ENCODE measurements around the gene UBD. TPM values are rescaled to one million over a fixed set of nuclear protein-coding genes. Genes with fewer than 3 reads are reported as not detected.

UBD gene
- total RNA-seq, 1 experiment from 2014 or later, result not detected

- Histone ChIP-seq H3K27ac (ENCODE audit: low read depth, low read length) (no peak overlapping the region), H2AFZ (ENCODE audit: low read depth, low read length, poor library complexity, severe bottlenecking) (no peak overlapping the region), H3K9me2 (ENCODE audit: insufficient read depth) (no peaks in the 10 kb centered on the region), H3K4me3 (replicated peaks in 1 of 2; ENCODE audit: low read depth in 1 of 2, low read length in 2 of 2) (no peak overlapping the region), H3K79me2 (ENCODE audit: insufficient read depth, low read length) (no peaks in the 10 kb centered on the region), H3K9me3 (ENCODE audit: control insufficient read depth in 1 of 2, insufficient read depth in 1 of 2, low read depth in 1 of 2, low read length in 2 of 2) (no peaks in the 10 kb centered on the region), H4K20me1 (ENCODE audit: insufficient read depth) (no peaks in the 10 kb centered on the region), H3K36me3 (ENCODE audit: control insufficient read depth in 1 of 2, insufficient read depth in 2 of 2, low read length in 2 of 2) (peaks cover 11 to 57% of the 10 kb centered on the region in 2 experiments; a peak in 3 of 4 replicates), H3K27me3 (ENCODE audit: insufficient read depth, low read length) (no peaks in the 10 kb centered on the region), H3K4me1 (ENCODE audit: control insufficient read depth in 1 of 2, insufficient read depth in 2 of 2, low read length in 2 of 2) (no peaks in the 10 kb centered on the region), H3K4me2 (ENCODE audit: low read length) (no peak overlapping the region), H3K9ac (ENCODE audit: low read length) (no peak overlapping the region)
- intact Hi-C loops (cut with micrococcal nuclease), result no loop called here
- ChIA-PET POLR2A (no interaction called here), CTCF (no interaction called here), RAD21 (ENCODE audit: low non-redundant PET in 1 of 2, low total read pairs in 2 of 2, uncharacterized antibody in 2 of 2, unreplicated experiment in 2 of 2) (no interaction called here)
- TF ChIP-seq MAX (IDR thresholded peaks at IDR 0.05) (no peak), ATF3 (IDR thresholded peaks at IDR 0.05) (no peak), TCF7L2 (IDR thresholded peaks at IDR 0.05; ENCODE audit: borderline replicate concordance, extremely low read depth, insufficient read depth, insufficient read length) (no peak), CTCF (IDR thresholded peaks at IDR 0.05 in 2 of 3, conservative IDR thresholded peaks at IDR 0.05 in 1 of 3; ENCODE audit: borderline replicate concordance in 1 of 3, insufficient read depth in 1 of 3, low read depth in 2 of 3, low read length in 2 of 3) (no peak), POLR2AphosphoS5 (IDR thresholded peaks at IDR 0.05; ENCODE audit: low read depth, low read length) (no peak), EZH2phosphoT487 (IDR thresholded peaks at IDR 0.05; ENCODE audit: borderline replicate concordance) (no peak), SRF (IDR thresholded peaks at IDR 0.05; ENCODE audit: low read depth) (no peak), ZBTB33 (IDR thresholded peaks at IDR 0.05; ENCODE audit: extremely low read depth, insufficient replicate concordance, low read length) (no peak), EZH2 (IDR thresholded peaks at IDR 0.05) (no peak), CEBPB (IDR thresholded peaks at IDR 0.05; ENCODE audit: low read depth) (no peak), REST (IDR thresholded peaks at IDR 0.05; ENCODE audit: low read depth) (no peak), ZNF274 (IDR thresholded peaks at IDR 0.05; ENCODE audit: low read depth, low read length) (no peak), SIN3A (IDR thresholded peaks at IDR 0.05; ENCODE audit: low read depth) (no peak), RAD21 (IDR thresholded peaks at IDR 0.05; ENCODE audit: low read depth) (no peak), FOSL1 (IDR thresholded peaks at IDR 0.05; ENCODE audit: low read depth) (no peak), SP1 (IDR thresholded peaks at IDR 0.05; ENCODE audit: low read depth) (no peak), EGR1 (IDR thresholded peaks at IDR 0.05; ENCODE audit: low read depth) (no peak)
- BruUV-seq (replicated peaks), result no TSS peak
- ATAC-seq, result no peak
- DNase-seq (ENCODE audit: low read depth, low spot score), result no peak
These were observed 48.6 kb upstream of the UBD start for GRCh38 chr6:29608131-29608530.

Data from HCT116 (cell line).